GM10266 (cell line): ENCODE measurements around the gene DYNLT4.
"Not testable (repeated sequence)": the region's sequence is repeated elsewhere in the genome, so short reads cannot be mapped to it uniquely, and the experiment has no call there.

Source experiments
- DNase-seq: peaks from one replicate; pipeline ENCODE4 v3.0.0; 2012; ENCODE audit errors: extremely low spot score
- TF ChIP-seq, protein P1 (sequence below): IDR thresholded peaks from 2 replicates; pipeline ENCODE4 v1.5.1; 2012; ENCODE audit warnings: mild to moderate bottlenecking, low read depth; ENCODE audit not compliant: control insufficient read depth, insufficient read depth; ENCODE audit errors: missing control alignments

The DYNLT4 gene

DNA sequence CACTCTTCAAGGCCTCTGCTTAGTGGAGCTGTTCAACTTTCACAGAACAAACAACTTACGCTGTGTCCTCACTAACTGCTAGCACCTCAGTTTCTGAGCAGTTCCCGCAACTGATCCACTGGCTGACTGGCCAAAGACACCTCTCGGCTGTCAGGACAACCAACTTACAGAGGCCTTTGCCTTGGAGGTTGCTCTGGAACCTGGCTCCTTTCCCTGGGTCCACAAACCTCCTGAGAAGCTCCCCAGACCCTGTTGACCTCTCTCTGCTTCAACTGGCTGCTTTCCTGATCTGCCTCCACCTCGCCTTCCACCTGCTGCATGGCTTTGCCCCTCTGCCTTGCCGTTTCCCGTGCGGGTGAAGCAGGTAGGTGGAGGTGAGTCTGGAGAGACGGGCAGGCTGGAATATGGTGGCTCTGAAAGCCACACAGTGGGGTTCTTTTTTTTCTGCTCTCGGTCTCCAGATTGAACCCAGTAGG, 14.1 kb upstream of the DYNLT4 start:
- no peak for DNase-seq
- TF ChIP-seq, protein P1, sequence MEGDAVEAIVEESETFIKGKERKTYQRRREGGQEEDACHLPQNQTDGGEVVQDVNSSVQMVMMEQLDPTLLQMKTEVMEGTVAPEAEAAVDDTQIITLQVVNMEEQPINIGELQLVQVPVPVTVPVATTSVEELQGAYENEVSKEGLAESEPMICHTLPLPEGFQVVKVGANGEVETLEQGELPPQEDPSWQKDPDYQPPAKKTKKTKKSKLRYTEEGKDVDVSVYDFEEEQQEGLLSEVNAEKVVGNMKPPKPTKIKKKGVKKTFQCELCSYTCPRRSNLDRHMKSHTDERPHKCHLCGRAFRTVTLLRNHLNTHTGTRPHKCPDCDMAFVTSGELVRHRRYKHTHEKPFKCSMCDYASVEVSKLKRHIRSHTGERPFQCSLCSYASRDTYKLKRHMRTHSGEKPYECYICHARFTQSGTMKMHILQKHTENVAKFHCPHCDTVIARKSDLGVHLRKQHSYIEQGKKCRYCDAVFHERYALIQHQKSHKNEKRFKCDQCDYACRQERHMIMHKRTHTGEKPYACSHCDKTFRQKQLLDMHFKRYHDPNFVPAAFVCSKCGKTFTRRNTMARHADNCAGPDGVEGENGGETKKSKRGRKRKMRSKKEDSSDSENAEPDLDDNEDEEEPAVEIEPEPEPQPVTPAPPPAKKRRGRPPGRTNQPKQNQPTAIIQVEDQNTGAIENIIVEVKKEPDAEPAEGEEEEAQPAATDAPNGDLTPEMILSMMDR = no peak

- no peak for DNase-seq
- TF ChIP-seq, protein P1 = no peak
These were observed 13.4 kb upstream of the DYNLT4 start for GRCh38 chr1:44820328-44821239.

DNA sequence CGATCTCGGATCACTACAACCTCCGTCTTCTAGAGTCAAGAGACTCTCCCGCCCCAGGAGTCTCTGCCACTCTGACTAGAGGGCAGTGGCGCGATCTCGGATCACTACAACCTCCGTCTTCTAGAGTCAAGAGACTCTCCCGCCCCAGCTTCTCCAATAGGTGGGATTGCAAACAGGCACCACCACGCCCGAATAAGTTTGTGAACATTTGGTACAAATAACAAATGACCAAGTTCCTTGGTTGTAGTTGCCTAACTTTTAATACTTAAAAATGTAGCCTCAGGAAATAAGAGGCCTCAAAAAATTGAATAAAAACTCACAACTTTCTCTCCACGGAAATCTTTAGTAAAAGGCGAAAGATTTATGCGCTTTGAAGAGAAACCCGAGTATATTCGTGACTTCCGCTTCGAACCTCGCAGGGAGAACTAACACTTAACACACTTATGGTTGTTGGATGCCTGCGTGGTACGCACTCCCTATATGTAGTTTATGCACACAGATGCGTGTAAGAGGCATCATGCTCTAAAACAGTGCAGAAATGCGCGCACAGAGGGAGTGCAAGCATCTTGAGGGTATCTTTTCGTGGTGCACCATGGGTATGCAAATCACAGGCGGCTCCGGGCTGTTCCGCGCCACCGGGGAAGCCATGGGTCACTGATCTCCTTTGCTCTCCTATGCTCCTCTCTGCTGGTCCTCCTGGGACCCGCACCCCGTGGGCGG, 12.6 kb upstream of the DYNLT4 start:
- DNase-seq = peak; percentile 92
- TF ChIP-seq, protein P1 = peak; percentile 42

GRCh38 chr1:44819196-44819607, 12.1 kb upstream of the DYNLT4 start:
- DNase-seq = no peak
- TF ChIP-seq, protein P1 = no peak

GRCh38 chr1:44817771-44818495, 10.8 kb upstream of the DYNLT4 start:
- TF ChIP-seq, protein P1 = no peak
- no peak for DNase-seq

- no peak for DNase-seq
- TF ChIP-seq, protein P1 = no peak
These were observed 10.2 kb upstream of the DYNLT4 start for GRCh38 chr1:44817307-44817706.

DNA sequence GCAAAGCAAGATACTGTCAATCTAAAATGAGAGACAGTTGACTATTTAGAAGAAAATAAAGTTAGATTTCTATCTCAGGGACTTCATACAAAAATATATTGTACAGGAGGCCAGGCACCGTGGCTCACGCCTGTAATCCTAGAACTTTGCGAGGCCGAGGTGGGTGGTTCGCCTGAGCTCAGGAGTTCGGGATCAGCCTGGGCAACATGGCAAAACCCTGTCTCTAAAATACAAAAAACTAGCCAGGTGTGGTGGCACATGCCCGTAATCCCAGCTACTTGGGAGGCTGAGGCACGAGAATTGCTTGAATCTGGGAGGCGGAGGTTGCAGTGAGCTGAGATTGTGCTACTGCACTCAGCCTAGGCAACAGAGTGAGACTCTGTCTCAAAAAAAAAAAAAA, 8.8 kb upstream of the DYNLT4 start:
- not testable (repeated sequence) for DNase-seq
